ENCODE data around the gene PCED1A. TPM values are rescaled to one million over a fixed set of nuclear protein-coding genes. Genes with fewer than 3 reads are reported as not detected.
"Not testable (repeated sequence)": the region's sequence is repeated elsewhere in the genome, so short reads cannot be mapped to it uniquely, and the experiment has no call there.

The PCED1A gene
- total RNA-seq, 2 donors from 2014 or later: 45.8 to 47.0 TPM

GRCh38 chr20:2834401-2835110, 5.9 kb downstream of the PCED1A start:
- no peak for ATAC-seq
- DNase-seq: no peak
- H3K27me3 Mint-ChIP-seq: no peaks in the 10 kb centered on the region

GRCh38 chr20:2833761-2834160, 6.7 kb downstream of the PCED1A start:
- H3K27ac Mint-ChIP-seq: no peak overlapping the region
- H3K4me3 Mint-ChIP-seq: no peak overlapping the region
- ATAC-seq: no peak
- no peaks in the 10 kb centered on the region for H3K27me3 Mint-ChIP-seq
- no peak for DNase-seq
- peaks cover 18% of the 10 kb centered on the region for H3K4me1 Mint-ChIP-seq
- H3K36me3 Mint-ChIP-seq (ENCODE audit: low read depth): peaks cover 7% of the 10 kb centered on the region
- H3K9me3 ChIP-seq (ENCODE audit: control insufficient read depth, low read length, poor library complexity, severe bottlenecking): no peaks in the 10 kb centered on the region

More at GRCh38 chr20:2834401-2835110, 5.9 kb downstream of the PCED1A start:
- Mint-ChIP-seq H3K36me3 (ENCODE audit: low read depth) (peaks cover 7% of the 10 kb centered on the region), H3K4me1 (peaks cover 21% of the 10 kb centered on the region), H3K4me3 (no peak overlapping the region), H3K27ac (no peak overlapping the region)
- H3K9me3 ChIP-seq (ENCODE audit: control insufficient read depth, low read length, poor library complexity, severe bottlenecking): no peaks in the 10 kb centered on the region

- ATAC-seq; H3K36me3 Mint-ChIP-seq (ENCODE audit: low read depth); H3K27ac Mint-ChIP-seq; H3K4me3 Mint-ChIP-seq; DNase-seq; H3K9me3 ChIP-seq (ENCODE audit: control insufficient read depth, low read length, poor library complexity, severe bottlenecking): not testable (repeated sequence)
- H3K4me1 Mint-ChIP-seq: peaks cover 17% of the 10 kb centered on the region
- peaks cover 12% of the 10 kb centered on the region for H3K27me3 Mint-ChIP-seq
Observed at GRCh38 chr20:2831206-2831605, 9.2 kb downstream of the PCED1A start.

GRCh38 chr20:2829376-2829775, 11.1 kb downstream of the PCED1A start:
- DNase-seq: no peak
- no peaks in the 10 kb centered on the region for H3K9me3 ChIP-seq (ENCODE audit: control insufficient read depth, low read length, poor library complexity, severe bottlenecking)
- Mint-ChIP-seq H3K27me3 (peaks cover 12% of the 10 kb centered on the region), H3K4me3 (no peak overlapping the region), H3K27ac (no peak overlapping the region), H3K4me1 (peaks cover 24% of the 10 kb centered on the region), H3K36me3 (ENCODE audit: low read depth) (peaks cover 2% of the 10 kb centered on the region)
- no peak for ATAC-seq

GRCh38 chr20:2826655-2827054, 13.8 kb downstream of the PCED1A start:
- Mint-ChIP-seq H3K4me3 (no peak overlapping the region), H3K36me3 (ENCODE audit: low read depth) (peaks cover 2% of the 10 kb centered on the region), H3K27me3 (peaks cover 14% of the 10 kb centered on the region), H3K4me1 (peaks cover 24% of the 10 kb centered on the region), H3K27ac (no peak overlapping the region)
- DNase-seq (no peak), ATAC-seq (no peak)
- H3K9me3 ChIP-seq (ENCODE audit: control insufficient read depth, low read length, poor library complexity, severe bottlenecking): no peaks in the 10 kb centered on the region

GRCh38 chr20:2825761-2826160, 14.7 kb downstream of the PCED1A start:
- H3K4me3 Mint-ChIP-seq: peak overlapping the region; percentile 70

GRCh38 chr20:2822073-2822472, 18.4 kb downstream of the PCED1A start:
- no peaks in the 10 kb centered on the region for H3K9me3 ChIP-seq (ENCODE audit: control insufficient read depth, low read length, poor library complexity, severe bottlenecking)
- Mint-ChIP-seq H3K4me1 (peaks cover 30% of the 10 kb centered on the region), H3K4me3 (peak overlapping the region; percentile 89), H3K36me3 (ENCODE audit: low read depth) (peaks cover 4% of the 10 kb centered on the region), H3K27me3 (peaks cover 21% of the 10 kb centered on the region), H3K27ac (no peak overlapping the region)
- peak in 2 of 3 donors; percentile 29 to 38 for DNase-seq
- ATAC-seq: peak; percentile 97

More at GRCh38 chr20:2825761-2826160, 14.7 kb downstream of the PCED1A start:
- ATAC-seq: no peak
- peaks cover 2% of the 10 kb centered on the region for H3K36me3 Mint-ChIP-seq (ENCODE audit: low read depth)
- peaks cover 27% of the 10 kb centered on the region for H3K4me1 Mint-ChIP-seq
- no peak overlapping the region for H3K27ac Mint-ChIP-seq
- peaks cover 17% of the 10 kb centered on the region for H3K27me3 Mint-ChIP-seq
- DNase-seq: no peak
- H3K9me3 ChIP-seq (ENCODE audit: control insufficient read depth, low read length, poor library complexity, severe bottlenecking): no peaks in the 10 kb centered on the region

GRCh38 chr20:2820896-2821869, 19.3 kb downstream of the PCED1A start:
- Mint-ChIP-seq H3K27ac (no peak overlapping the region), H3K27me3 (peaks cover 14% of the 10 kb centered on the region), H3K4me1 (peaks cover 24% of the 10 kb centered on the region), H3K36me3 (ENCODE audit: low read depth) (peaks cover 4% of the 10 kb centered on the region), H3K4me3 (peak overlapping the region; percentile 89)
- H3K9me3 ChIP-seq (ENCODE audit: control insufficient read depth, low read length, poor library complexity, severe bottlenecking): no peaks in the 10 kb centered on the region
- DNase-seq (no peak), ATAC-seq (no peak)

- Mint-ChIP-seq H3K36me3 (ENCODE audit: low read depth) (peaks cover 4% of the 10 kb centered on the region), H3K4me1 (peaks cover 20% of the 10 kb centered on the region), H3K4me3 (peak overlapping the region; percentile 63), H3K27ac (peak overlapping the region; percentile 32), H3K27me3 (peaks cover 14% of the 10 kb centered on the region)
- DNase-seq: no peak
- H3K9me3 ChIP-seq (ENCODE audit: control insufficient read depth, low read length, poor library complexity, severe bottlenecking): no peaks in the 10 kb centered on the region
- ATAC-seq: no peak
Observed at GRCh38 chr20:2820084-2820895, 20.2 kb downstream of the PCED1A start.

- ATAC-seq (no peak), DNase-seq (no peak)
- H3K4me3 Mint-ChIP-seq: no peak overlapping the region
- peak overlapping the region; percentile 5 for H3K27ac Mint-ChIP-seq
- peaks cover 20% of the 10 kb centered on the region for H3K4me1 Mint-ChIP-seq
- H3K27me3 Mint-ChIP-seq: peaks cover 27% of the 10 kb centered on the region
- H3K36me3 Mint-ChIP-seq (ENCODE audit: low read depth): peaks cover 4% of the 10 kb centered on the region
- H3K9me3 ChIP-seq (ENCODE audit: control insufficient read depth, low read length, poor library complexity, severe bottlenecking): no peaks in the 10 kb centered on the region
Observed at GRCh38 chr20:2817891-2818595, 22.4 kb downstream of the PCED1A start.

- peak overlapping the region; percentile 68 for H3K27ac Mint-ChIP-seq
- H3K36me3 Mint-ChIP-seq (ENCODE audit: low read depth): peaks cover 5% of the 10 kb centered on the region
- H3K4me1 Mint-ChIP-seq: peaks cover 20% of the 10 kb centered on the region
- H3K4me3 Mint-ChIP-seq: no peak overlapping the region
- peaks cover 27% of the 10 kb centered on the region for H3K27me3 Mint-ChIP-seq
- ATAC-seq (no peak), DNase-seq (no peak)
- H3K9me3 ChIP-seq (ENCODE audit: control insufficient read depth, low read length, poor library complexity, severe bottlenecking): no peaks in the 10 kb centered on the region
Observed at GRCh38 chr20:2817341-2817726, 23.1 kb downstream of the PCED1A start.

GRCh38 chr20:2816583-2817340, 23.7 kb downstream of the PCED1A start:
- no peak overlapping the region for H3K4me3 Mint-ChIP-seq
- peaks cover 30% of the 10 kb centered on the region for H3K27me3 Mint-ChIP-seq
- ATAC-seq: peak; percentile 56
- peaks cover 15% of the 10 kb centered on the region for H3K4me1 Mint-ChIP-seq
- H3K36me3 Mint-ChIP-seq (ENCODE audit: low read depth): peaks cover 7% of the 10 kb centered on the region
- peak overlapping the region; percentile 68 for H3K27ac Mint-ChIP-seq
- H3K9me3 ChIP-seq (ENCODE audit: control insufficient read depth, low read length, poor library complexity, severe bottlenecking): no peaks in the 10 kb centered on the region
- DNase-seq: no peak

Data from T-helper 17 cell (primary cell).